Astrocyte of the spinal cord (primary cell): ENCODE data around the gene ATP6V0D1.

ENCODE experiments used
- DNase-seq: peaks from one replicate; pipeline ENCODE4 v3.0.0; 2011; ENCODE audit warnings: low read depth, low spot score
- H3K4me3 ChIP-seq: 2 replicates; pipeline ENCODE4 v1.5.1; 2011; ENCODE audit warnings: low read depth, mild to moderate bottlenecking, low read length, moderate library complexity
- in situ Hi-C: cut with HindIII; loops from 2 replicates; pipeline ENCODE4 v1.10.0; 2017; ENCODE audit warnings: low sequenced_read_pairs
- TF ChIP-seq, protein P1 (sequence below): IDR thresholded peaks from 2 replicates; pipeline ENCODE4 v1.5.1; 2012; ENCODE audit warnings: low read depth, mild to moderate bottlenecking, low read length, inconsistent platforms

Gene ATP6V0D1

DNA sequence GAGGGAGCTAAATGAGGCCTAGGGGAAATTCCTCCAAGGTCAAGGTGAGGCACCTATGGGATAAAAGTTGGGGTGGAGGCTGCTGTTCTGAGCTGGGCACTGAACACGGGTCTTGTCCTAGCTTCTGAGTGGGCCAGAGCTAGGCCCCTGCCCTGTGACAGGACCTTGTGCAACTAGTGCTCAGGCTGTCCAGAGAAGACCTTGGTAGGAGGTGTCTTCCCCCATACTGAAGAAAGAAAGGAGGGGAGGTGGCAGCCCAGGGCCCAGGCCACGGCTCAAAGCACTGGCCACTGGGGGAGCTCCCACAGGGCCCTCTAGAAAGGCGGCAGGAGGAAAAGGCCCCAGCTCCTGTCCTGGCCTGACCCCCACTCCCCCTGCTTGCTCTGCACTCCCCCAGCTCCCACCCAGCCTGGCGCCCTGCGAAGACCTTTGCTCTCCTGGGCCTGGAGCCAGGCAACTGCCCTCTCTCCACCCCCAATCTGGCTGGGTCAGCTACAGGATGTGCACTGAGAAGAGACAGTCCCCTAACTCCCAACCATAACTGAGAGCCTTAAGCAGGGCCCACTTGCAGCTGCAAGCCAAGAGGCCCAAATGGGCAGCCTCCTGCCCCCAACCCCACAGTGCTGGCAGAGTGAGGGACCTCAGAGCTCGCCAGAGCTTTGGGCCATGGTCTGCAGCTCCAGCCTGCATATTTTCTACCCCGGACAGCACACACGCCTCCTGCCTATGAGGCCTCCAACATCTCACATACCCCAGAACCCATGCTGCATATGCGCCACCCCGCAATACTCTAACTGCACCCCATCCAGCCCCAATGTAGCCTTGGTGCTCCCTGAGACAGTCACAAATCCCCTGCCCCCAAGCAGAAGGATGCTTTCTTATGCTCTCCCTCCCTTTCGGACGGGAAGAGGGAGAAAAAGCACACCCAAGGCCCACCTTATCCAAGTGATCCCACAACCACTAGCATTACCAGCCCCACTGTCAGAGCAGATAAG lies 34.7 kb downstream of the ATP6V0D1 start:
- DNase-seq, result no peak
- no peak overlapping the region for H3K4me3 ChIP-seq
- TF ChIP-seq, protein P1, sequence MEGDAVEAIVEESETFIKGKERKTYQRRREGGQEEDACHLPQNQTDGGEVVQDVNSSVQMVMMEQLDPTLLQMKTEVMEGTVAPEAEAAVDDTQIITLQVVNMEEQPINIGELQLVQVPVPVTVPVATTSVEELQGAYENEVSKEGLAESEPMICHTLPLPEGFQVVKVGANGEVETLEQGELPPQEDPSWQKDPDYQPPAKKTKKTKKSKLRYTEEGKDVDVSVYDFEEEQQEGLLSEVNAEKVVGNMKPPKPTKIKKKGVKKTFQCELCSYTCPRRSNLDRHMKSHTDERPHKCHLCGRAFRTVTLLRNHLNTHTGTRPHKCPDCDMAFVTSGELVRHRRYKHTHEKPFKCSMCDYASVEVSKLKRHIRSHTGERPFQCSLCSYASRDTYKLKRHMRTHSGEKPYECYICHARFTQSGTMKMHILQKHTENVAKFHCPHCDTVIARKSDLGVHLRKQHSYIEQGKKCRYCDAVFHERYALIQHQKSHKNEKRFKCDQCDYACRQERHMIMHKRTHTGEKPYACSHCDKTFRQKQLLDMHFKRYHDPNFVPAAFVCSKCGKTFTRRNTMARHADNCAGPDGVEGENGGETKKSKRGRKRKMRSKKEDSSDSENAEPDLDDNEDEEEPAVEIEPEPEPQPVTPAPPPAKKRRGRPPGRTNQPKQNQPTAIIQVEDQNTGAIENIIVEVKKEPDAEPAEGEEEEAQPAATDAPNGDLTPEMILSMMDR, result no peak
- in situ Hi-C loops, result no loop called here

DNA sequence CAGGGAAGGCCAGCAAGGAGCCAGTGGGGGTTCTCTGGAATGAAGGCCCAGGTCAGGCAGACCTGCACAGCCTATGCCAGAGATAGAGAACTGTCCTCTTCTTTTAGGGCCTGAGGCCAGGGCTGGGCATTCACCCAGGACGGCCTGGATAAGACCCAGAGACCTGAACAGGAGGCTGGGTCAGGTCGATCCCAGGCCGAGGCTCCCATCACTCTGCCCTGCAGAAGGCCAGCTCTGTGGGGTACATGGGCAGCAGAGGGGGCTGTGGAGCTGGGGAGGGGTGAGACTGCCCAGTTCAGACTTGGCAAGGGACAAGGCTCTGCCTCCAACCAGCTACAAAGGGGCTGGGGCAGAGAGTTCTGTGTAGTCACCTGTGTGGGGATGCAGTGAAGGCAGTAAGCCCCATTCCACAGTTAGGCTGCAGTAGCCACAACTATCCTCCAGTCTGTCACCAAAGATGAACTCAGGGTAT lies 35.5 kb downstream of the ATP6V0D1 start:
- H3K4me3 ChIP-seq, result no peak overlapping the region
- TF ChIP-seq, protein P1, result peak; percentile 26
- no peak for DNase-seq
- in situ Hi-C loops, result no loop called here

DNA sequence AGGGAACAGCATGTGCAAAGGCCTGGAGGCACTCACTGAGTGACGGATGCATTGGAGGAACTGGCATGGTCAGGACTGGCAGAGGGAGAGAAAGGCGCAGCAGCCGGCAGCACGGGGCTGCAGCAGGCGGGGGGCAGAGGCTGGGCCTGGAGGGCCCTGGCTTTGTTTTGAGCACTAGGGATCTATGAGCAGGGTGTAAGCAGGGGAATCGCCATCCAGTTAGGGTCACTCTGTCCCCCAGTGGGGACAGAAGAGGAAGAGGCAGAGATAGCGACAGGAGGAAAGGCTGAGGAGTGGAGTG lies 35.9 kb downstream of the ATP6V0D1 start:
- in situ Hi-C loops, result no loop called here
- no peak for DNase-seq
- no peak overlapping the region for H3K4me3 ChIP-seq
- TF ChIP-seq, protein P1, result no peak

DNA sequence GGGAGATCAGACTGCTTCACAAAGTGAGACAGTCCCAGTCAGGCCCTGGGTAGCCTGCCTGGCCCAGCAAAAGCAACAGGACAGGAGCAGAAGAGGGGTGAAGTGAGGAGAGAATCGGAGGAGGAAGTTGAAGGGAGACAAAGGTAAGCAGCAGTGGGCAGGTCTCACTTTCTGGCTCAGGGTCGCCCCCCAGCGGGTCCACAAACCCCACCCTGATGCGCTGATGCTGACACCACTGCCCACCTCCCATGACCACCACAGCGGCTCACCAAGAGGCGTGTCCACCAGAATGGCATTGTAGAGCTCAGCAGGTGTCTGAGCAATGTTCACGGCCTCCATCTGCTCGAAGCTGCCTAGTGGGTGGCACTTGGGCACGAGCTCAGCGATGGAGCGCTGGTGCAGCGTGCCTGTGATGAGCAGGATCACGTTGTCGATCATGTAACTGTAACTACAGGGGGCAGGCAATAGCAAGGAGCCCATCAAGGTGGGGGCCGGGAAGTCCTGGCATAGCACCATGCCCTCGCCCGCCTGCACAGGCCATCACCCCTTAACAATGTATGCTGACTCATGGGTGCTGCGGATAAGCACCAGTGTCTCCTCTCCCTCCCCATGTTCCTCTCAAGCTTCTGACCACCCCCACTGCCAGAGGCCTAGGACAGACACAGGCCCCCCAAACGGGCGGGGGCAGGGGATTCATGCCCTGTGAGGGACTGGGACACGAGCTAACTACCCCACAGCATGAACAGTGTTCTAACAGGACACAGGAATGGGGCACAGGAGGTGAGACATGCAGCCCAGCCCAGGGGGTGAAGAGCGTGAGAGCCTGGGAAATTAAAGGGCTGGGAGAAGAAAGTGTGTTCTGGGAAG lies 36.5 kb downstream of the ATP6V0D1 start:
- TF ChIP-seq, protein P1, result no peak
- no peak overlapping the region for H3K4me3 ChIP-seq
- no peak for DNase-seq
- in situ Hi-C loops, result no loop called here

DNA sequence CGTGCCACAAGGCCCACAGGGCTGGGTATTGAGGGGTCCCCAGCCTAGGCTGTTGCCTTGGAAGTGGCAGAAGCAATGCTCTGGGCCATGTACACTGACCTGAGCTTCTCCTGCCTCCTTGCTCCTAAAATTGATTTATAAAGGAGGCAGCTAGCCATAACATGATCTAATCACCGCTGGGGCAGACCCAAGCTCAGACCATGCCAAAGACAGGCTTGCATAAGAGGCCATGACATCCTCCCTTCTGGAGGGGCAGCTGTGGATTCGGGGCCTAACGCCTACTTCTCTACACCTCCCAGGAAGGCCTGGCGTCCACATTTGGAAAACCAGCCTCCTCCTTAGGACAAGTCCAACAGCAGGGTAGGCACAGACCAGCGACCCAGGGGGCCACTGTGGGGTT lies 37.7 kb downstream of the ATP6V0D1 start:
- DNase-seq, result no peak
- in situ Hi-C loops, result no loop called here
- TF ChIP-seq, protein P1, result no peak
- no peak overlapping the region for H3K4me3 ChIP-seq

DNA sequence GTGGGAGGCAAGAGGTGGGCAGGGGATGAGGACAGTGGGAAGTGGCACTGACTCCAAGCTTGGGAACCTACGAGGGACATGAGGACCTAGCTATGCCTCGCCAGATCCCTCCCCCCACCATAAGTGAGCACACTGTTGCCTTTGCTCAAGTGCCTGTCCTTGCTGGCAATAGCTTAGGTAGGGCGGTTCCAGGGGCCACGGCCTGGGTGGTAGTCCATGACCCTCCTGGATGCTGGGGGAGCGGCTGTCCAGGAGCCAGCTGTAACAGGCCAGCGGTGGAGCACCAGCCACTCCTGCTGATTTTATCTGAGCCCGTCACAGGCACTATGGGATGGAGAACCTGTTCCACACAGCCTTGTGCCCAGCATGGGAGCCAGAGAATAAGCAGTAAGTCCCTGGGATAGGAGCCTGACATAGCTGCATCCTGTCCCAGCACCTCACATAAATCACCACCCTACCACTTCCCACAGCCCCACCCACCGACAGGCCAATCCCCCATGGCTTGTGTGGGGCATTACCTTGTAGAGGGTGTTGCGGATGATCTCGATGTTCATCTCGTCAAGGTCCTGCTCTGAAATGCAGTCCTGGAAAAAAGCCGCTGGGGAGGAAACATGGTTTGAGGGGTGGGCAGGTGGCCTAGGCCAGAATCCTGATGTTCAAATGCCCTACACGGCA lies 38.2 kb downstream of the ATP6V0D1 start:
- TF ChIP-seq, protein P1, result no peak
- no peak overlapping the region for H3K4me3 ChIP-seq
- in situ Hi-C loops, result no loop called here
- no peak for DNase-seq
